GM21390 (cell line): ENCODE data around the gene OPRL1.
"Not testable (repeated sequence)": the region's sequence is repeated elsewhere in the genome, so short reads cannot be mapped to it uniquely, and the experiment has no call there.

Experiments used
- ATAC-seq: cut with Tn5 transposase; IDR thresholded peaks from one replicate; pipeline ENCODE4 v1.9.1; 2021; ENCODE audit not compliant: unreplicated experiment

The OPRL1 gene

DNA sequence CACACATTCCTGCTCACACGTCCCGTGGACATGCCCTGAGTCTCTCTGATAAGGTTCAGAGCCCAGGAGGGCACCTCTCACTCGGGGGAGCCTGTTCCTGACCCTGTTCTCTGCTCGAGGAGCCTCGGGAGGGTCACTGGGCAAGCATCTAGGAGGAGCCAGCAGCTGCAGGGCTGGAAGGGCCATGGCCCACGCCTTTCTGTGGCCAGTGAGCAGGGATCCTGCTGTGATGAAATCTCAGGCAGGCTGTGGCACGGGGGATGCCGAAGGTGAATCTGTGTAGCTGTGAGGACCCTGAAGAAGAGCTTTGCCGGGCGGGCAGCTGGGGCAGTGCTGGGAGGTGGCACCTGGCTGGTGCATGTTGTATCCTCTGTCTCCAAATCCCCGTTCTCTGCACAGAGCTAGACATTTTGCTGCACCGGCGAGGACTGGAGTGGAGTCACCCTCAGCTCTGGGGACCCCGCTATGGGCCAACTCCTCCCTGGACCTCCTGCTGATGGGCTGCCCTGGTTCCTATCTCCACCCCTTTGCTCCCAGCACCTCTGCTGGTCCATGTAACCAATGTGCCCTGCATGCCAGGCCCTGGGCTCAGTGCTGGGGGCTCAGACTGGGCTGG lies 34.6 kb downstream of the OPRL1 start:
- no peak for ATAC-seq

DNA sequence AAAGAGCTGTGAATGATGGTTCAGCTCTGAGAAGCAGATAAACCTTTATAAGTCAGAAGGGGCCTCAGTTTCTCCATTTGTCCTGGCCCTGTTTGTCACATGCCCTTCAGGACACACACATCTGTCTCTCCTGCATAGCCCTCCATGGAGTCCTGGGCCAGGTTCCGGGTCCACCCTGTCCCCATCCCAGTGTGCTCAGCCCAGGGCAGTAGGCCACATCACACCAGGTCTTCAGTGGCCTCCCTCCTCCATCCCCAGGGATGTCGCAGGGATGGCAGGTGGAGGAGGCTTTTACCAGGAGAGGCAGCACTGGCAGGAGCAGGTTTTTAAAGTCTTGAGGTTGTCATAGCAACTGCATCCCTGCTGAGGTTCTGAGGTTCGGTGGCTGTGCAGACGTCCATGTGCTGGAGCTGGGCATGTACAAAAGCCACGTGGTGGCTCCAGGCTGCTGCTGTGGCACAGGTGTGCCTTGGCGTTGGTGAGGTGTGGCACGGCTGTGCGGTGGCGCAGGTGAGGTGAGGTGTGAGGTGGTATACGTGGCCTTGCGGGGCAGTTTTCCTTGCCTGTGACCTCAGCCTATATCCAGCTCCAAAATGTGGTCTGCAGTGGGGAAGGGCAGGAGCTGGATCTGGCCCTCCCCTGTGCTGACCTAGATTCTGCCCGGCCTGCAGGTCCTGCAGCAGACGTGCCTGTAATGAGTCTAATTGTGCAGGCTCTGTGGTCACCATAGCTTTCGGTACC lies 35.5 kb downstream of the OPRL1 start:
- no peak for ATAC-seq

DNA sequence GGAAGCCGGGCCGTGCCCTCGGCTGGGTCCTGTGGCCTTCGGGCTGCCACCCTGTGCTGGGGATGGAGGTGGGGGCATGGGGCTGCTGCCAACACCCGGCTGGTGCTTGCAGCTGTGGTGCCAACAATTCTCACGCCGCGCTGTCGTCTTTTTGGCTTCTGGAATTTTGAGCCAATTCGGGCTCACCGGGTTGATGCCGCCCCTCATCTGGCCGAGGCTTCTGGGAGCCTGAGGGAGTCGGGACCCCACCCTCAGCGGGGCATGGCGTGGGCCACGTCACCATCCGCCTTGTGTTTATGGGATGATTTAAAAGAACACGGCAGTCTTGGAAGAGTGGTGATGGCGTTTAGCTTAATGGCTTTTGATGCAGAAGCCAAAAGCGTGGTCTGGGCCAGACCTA lies 36.1 kb downstream of the OPRL1 start:
- no peak for ATAC-seq

DNA sequence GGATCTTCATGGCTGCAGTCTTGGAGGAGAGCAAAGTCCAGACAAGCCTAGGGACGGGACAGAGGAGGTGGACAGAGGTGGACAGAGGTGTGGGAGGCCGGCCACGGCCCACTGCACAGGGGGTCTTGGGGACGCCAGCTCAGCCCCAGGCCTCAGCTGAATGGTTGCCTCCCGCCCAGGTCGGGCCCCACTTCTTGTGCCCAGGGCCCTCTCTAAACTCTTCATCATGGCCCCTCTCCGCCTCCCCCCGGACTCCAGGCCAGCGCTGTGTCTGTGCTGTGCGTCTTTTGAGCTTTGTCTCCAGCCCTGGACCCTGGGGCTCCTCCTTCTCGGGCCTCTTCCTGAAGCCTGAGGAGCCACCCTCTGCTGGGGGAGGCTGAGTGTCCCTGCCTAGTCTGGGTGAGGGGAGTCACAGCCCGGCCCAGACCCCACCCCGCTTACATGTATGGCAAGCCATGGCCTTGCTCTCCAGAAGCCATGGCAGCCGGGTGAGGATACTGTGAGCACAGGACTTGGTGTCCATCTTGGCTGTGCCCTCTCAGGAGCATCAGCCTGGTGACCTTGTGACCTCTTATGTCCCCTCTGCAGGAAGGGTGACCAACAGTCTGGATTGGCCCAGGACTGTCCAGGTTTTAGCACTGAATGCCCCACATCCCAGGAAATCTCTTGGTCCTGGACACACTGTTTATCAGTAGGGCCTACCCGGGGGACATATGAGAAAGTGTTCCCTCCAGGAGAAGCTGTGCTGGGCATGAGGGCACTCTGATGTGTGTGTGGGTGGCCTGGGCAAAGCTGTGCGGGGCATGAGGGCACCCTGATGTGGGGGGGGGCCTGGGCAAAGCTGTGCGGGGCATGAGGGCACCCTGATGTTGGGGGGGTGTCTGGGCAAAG lies 36.9 kb downstream of the OPRL1 start:
- no peak for ATAC-seq

- not testable (repeated sequence) for ATAC-seq
Measured at GRCh38 chr20:64117432-64117777, 37.5 kb downstream of the OPRL1 start.

GRCh38 chr20:64119301-64119680 lies 39.4 kb downstream of the OPRL1 start:
- ATAC-seq: no peak

DNA sequence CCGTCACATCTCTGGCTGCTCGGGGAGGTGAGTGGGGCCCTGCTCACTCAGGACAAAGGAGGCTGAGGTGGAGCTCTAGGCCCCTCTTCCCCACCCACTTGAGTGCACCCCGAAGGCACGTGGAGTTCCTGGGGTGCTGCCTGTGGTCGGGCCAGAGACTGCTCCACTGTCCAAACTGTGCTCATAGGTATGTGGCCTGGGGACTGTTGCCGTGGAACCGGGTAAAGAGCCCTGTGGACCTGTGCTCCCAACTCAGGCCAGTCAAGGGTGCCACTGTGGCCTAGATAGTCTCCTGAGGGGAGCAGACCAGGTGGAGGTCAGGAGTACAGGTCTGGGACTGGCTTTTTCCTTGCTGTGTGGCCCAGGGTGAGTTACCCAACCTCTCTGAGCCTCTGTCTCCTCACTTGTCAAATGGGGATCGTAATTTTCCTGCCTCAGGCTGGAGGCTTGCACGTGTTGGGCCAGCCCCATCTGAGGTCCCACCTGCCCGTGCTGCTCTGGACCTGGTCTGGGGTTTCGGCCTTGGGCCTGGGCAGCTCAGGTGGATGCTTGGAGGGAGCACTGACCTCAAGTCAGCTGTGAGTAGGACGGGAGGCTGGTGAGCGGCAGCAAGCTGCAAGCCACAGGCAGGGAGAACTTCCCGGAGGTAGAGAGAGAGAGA lies 39.9 kb downstream of the OPRL1 start:
- no peak for ATAC-seq

- no peak for ATAC-seq
Measured at GRCh38 chr20:64121586-64121985, 41.7 kb downstream of the OPRL1 start.

GRCh38 chr20:64122927-64123326 lies 43.0 kb downstream of the OPRL1 start:
- not testable (repeated sequence) for ATAC-seq

DNA sequence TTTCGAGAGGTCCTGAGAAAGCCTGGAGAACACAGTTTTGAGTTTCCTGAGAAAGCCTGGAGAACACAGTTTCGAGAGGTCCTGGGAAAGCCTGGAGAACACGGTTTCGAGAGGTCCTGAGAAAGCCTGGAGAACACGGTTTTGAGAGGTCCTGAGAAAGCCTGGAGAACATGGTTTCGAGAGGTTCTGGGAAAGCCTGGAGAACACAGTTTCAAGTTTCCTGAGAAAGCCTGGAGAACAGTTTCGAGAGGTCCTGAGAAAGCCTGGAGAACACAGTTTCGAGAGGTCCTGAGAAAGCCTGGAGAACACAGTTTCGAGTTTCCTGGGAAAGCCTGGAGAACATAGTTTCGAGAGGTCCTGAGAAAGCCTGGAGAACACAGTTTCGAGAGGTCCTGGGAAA lies 43.6 kb downstream of the OPRL1 start:
- ATAC-seq: not testable (repeated sequence)

DNA sequence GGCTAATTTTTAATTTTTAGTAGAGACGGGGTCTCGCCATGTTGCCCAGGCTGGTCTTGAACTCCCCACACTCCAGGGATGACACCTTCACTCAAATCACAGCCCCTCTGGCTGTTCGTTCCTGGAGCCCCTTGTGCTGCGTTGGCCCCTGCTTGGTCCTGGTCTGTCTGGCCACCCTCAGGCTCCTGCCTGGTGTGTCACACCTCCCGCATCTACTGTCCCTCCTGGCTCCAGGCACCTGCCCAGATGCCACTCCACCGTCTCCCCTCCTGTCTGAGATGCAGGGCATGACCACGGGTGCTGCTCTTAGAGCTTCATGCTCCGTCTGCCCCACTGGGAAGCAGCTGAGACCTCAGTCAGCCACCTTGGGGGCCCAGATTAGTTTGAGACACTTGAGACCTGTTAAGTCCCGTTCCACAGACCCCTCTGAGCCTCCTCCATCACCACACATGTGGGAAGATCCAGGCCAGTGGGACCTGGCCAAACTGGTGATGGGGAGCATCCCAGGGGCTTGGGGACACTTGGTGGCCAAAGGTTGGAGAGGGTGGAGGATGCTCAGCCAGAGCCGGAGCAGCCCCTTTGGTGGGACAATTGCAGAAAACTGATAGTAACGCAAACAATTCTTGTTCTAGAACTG lies 49.4 kb downstream of the OPRL1 start:
- no peak for ATAC-seq

DNA sequence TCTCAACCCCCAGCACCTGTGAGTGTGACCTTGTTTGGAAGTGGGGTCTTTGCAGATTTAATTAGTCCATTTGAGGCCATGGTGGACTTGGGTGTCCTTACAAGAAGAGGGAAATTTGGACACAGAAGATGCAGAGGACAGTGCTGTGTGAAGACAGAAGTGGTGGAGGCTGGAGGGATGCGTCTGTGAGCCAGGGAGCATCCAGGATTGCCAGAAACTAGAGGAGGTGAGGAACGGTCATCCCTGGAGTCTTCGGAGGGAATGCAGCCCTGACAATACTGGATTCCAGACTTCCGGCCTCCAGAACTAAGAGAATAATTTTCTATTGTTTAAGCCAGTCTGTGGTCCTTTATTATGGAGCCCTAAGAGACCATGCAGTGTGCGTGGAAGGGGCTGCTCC lies 50.4 kb downstream of the OPRL1 start:
- no peak for ATAC-seq

GRCh38 chr20:64130876-64131275 lies 51.0 kb downstream of the OPRL1 start:
- no peak for ATAC-seq

- ATAC-seq: no peak
Measured at GRCh38 chr20:64131406-64131805, 51.5 kb downstream of the OPRL1 start.

DNA sequence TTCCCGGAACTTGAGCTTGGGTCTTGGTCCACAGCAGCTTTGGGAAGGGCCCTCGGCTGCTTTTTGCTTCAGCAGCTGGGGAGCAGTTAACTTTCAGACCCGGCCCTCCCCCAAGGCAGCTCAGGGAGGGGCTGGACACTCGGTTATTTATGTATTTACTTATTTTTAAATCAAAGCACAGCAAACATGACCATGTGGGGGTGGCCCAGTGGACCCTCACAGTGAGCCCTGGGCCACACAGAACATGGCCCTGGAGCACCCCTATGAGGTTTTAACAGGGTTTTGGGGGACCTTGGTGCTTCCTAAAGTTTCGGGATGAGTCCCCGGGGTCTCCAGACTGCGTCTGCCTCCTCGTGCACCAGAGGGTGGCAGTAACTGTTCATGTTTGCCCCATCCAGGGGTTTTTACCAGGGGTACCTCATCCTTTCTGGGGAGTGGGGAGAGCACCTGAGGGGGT lies 54.1 kb downstream of the OPRL1 start:
- ATAC-seq: no peak

DNA sequence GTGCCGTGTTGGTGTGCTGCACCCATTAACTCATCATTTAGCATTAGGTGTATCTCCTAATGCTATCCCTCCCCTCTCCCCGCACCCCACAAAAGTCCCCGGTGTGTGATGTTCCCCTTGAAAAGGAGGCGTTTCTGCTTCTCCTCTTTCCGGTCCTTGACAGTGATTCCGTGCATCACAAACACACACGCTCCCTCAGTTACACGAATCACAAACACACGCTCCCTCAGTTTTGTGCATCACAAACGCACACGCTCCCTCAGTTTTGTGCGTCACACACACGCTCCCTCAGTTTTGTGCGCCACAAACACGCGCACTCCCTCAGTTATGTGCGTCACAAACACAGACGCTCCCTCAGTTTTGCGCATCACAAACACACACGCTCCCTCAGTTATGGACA lies 54.9 kb downstream of the OPRL1 start:
- not testable (repeated sequence) for ATAC-seq

DNA sequence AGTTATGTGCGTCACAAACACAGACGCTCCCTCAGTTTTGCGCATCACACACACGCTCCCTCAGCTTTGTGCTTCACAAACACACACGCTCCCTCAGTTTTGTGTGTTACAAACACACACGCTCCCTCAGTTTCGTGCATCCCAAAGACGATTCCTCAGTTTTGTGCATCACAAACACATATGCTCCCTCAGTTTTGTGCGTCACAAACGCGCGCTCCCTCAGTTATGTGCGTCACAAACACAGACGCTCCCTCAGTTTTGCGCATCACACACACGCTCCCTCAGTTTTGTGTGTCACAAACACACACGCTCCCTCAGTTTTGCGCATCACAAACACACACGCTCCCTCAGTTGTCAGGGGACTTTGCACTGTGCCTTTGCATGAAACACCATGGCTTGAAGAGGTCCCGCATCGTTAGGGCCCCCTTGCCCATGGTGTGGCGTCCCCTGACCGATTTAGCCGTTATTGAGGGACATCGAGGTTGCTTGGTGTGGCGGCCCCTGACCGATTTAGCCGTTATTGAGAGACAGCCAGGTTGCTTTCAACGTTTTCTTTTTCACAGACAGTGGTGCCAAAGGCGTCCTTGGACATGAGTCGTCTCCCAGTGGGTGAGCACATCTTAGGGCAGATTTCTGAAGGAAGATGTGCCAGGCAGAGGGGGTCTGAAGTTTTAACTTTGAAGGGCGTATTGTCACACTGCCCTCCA lies 56.3 kb downstream of the OPRL1 start:
- ATAC-seq: no peak

- no peak for ATAC-seq
Measured at GRCh38 chr20:64137598-64138031, 57.7 kb downstream of the OPRL1 start.

- ATAC-seq: no peak
Measured at GRCh38 chr20:64138276-64138815, 58.5 kb downstream of the OPRL1 start.
